HL-60/S4 treated with retinoic acid at 250 ng/mL for 4 days and 3 days (cell line): Measurements from ENCODE around the gene SSTR1.

Experiments used
- in situ Hi-C: fragments of 300-500 bp; cut with MboI; formaldehyde crosslinking; loops from 2 replicates; pipeline ENCODE4 v1.7.0; 2022; ENCODE audit warnings: low sequenced_read_pairs

The SSTR1 gene

DNA sequence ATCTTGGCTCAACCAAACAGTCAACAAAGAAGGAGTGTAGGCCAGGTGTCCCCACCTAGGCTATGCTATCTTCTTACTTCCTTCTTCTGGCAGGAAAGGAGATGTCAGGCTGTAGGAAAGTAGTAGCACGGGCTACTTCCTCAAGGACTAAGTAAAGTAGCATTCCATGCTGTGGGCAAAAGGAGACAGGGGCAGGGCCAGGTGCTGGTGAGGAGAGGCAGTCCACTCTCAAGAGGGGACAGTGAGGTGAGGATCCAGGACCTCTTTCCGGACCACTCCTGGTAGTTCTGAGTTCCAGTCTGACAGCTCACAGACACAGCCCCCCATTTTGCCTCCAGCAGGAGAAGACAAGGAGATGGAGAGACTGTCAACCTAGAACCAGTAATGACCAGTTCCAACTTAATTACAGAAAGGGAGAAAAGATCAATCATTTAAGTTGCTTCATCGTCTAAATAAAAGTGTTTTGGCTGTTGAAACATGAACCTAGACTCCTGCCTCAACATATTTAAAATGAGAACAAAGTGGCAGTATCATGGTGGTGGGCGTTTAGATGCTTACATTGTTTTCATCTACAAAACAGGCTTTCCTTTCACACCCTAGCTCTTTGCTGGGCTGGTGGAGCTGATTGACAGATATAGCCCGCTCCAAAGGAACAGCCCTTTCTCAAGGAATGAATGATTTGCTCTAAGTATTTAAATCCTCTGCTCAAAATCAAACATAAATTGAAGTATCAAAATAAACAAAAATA, 5.1 kb upstream of the SSTR1 start:
- in situ Hi-C loops = no loop called here

GRCh38 chr14:38203929-38204718, 3.6 kb upstream of the SSTR1 start:
- in situ Hi-C loops = no loop called here

DNA sequence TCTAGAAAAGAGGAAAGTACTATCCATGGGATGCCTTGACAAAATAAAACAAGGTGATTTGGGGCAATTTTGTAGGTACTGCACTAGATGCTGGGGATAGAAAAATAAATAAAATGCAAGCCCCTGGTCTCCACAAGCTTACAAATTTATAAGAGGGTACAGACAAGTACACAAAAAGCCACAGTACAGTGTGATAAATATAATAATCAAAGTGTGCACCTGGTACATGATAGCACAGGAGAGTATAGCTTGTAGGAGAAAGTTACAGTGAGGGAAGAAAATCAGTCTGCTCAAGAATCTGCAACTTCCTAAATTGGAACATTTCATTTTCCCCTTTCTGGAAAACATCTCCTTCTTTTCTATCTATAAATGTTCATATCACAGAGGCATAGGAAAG, 3.0 kb upstream of the SSTR1 start:
- in situ Hi-C loops = no loop called here

- in situ Hi-C loops = no loop called here
Measured at GRCh38 chr14:38205119-38205813, 2.4 kb upstream of the SSTR1 start.

DNA sequence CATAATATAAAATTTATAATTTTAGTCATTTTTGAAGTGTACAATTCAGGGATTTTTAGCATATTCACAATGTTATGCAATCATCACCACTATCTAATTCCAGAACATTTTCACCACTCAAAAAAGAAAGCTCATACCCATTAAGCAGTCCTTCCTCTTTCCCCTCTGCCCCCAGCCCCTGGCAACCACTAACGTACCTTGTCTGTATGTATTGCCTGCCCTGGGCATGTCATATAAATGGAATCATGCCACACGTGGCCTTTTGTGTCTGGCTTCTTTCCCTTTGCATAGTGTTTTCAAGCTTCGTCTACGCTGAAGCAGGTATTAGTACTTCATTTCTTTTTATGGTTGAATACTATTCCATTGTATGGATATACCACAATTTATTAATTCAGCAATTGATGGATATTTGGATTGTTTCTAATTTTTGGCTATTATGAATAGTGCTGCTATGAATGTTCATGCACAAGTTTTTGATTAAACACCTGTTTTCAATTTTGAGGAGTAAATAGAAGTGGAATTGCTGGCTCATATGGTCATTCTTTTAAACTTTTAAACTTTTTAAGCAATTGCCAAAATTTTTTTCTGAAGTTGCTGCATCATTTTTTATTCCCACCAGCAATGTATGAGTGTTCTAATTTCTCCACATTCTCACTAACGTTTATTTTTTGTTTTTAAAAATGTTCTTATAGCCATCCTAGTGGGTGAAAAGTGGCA, 1.6 kb upstream of the SSTR1 start:
- in situ Hi-C loops = no loop called here

- in situ Hi-C loops = no loop called here
Measured at GRCh38 chr14:38206689-38207376, 871 bp upstream of the SSTR1 start.

GRCh38 chr14:38207377-38207735, 348 bp upstream of the SSTR1 start:
- in situ Hi-C loops = no loop called here

DNA sequence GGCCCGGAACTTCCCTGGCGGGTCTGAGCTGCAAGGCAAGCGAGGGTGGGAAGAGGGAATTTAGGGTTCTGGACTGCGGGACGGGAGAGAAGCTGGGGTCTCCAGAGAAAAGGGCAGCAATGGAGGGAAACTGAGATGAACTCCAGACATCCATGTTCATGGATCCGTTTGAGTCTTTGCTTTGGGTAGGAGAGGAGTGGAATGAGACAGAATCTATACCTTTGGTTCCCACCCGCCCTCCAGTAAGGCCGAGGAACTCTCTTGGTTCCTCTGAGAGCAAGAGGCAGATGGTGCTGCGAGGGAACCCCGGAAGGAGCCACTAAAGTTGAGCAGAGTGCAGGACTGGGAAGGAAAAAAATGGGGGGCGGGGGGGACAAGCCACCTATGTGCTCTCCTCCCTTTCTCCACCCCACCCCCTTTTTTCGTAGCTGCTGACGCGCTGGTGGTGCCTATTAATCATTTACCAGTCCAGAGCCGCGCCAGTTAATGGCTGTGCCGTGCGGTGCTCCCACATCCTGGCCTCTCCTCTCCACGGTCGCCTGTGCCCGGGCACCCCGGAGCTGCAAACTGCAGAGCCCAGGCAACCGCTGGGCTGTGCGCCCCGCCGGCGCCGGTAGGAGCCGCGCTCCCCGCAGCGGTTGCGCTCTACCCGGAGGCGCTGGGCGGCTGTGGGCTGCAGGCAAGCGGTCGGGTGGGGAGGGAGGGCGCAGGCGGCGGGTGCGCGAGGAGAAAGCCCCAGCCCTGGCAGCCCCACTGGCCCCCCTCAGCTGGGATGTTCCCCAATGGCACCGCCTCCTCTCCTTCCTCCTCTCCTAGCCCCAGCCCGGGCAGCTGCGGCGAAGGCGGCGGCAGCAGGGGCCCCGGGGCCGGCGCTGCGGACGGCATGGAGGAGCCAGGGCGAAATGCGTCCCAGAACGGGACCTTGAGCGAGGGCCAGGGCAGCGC, 1.2 kb downstream of the SSTR1 start:
- in situ Hi-C loops = no loop called here

DNA sequence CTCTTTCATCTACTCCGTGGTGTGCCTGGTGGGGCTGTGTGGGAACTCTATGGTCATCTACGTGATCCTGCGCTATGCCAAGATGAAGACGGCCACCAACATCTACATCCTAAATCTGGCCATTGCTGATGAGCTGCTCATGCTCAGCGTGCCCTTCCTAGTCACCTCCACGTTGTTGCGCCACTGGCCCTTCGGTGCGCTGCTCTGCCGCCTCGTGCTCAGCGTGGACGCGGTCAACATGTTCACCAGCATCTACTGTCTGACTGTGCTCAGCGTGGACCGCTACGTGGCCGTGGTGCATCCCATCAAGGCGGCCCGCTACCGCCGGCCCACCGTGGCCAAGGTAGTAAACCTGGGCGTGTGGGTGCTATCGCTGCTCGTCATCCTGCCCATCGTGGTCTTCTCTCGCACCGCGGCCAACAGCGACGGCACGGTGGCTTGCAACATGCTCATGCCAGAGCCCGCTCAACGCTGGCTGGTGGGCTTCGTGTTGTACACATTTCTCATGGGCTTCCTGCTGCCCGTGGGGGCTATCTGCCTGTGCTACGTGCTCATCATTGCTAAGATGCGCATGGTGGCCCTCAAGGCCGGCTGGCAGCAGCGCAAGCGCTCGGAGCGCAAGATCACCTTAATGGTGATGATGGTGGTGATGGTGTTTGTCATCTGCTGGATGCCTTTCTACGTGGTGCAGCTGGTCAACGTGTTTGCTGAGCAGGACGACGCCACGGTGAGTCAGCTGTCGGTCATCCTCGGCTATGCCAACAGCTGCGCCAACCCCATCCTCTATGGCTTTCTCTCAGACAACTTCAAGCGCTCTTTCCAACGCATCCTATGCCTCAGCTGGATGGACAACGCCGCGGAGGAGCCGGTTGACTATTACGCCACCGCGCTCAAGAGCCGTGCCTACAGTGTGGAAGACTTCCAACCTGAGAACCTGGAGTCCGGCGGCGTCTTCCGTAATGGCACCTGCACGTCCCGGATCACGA, 2.2 kb downstream of the SSTR1 start:
- in situ Hi-C loops = no loop called here

DNA sequence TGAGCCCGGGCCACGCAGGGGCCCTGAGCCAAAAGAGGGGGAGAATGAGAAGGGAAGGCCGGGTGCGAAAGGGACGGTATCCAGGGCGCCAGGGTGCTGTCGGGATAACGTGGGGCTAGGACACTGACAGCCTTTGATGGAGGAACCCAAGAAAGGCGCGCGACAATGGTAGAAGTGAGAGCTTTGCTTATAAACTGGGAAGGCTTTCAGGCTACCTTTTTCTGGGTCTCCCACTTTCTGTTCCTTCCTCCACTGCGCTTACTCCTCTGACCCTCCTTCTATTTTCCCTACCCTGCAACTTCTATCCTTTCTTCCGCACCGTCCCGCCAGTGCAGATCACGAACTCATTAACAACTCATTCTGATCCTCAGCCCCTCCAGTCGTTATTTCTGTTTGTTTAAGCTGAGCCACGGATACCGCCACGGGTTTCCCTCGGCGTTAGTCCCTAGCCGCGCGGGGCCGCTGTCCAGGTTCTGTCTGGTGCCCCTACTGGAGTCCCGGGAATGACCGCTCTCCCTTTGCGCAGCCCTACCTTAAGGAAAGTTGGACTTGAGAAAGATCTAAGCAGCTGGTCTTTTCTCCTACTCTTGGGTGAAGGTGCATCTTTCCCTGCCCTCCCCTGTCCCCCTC, 3.0 kb downstream of the SSTR1 start:
- in situ Hi-C loops = no loop called here

GRCh38 chr14:38211255-38211735, 3.6 kb downstream of the SSTR1 start:
- in situ Hi-C loops = no loop called here

- in situ Hi-C loops = no loop called here
Measured at GRCh38 chr14:38212111-38212510, 4.4 kb downstream of the SSTR1 start.

DNA sequence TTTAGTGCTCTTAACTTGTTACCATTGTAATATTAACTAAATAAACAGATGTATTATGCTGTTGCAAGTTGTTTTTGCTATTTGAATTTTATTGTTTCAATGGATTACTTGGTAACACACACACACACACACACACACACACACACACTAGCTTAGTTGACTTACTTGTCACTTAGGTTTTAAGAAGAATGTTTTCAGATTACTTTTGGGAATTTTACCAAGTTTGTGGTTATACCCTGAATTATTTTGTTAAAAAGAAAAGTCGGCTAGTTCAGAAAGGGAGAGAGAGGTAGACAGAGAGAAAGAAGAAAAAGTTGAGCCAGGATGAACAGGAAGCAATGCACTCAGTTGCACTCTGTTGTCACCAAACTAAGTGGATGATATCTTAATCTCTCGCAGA, 5.3 kb downstream of the SSTR1 start:
- in situ Hi-C loops = no loop called here

GRCh38 chr14:38217553-38217952, 9.8 kb downstream of the SSTR1 start:
- in situ Hi-C loops = no loop called here

DNA sequence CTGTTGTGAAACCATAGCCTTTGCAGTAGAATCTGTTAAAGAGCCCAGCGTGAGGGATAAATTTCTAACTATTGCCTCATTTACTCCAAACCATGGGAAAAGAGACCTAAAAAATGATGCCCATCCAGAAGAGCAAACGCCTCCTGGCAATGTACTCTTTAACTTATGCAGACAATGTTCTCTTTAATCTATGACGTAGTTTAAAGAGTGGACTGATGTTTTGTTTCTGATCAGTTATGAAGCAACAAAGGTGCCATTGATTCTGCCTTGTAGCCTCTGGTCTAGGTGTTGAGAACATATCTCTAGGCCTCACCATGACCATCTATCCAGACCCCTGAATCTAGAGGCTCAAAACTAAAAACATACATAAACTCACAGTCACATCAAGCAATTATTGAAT, 13.4 kb downstream of the SSTR1 start:
- in situ Hi-C loops = no loop called here

- in situ Hi-C loops = no loop called here
Measured at GRCh38 chr14:38224338-38224737, 16.6 kb downstream of the SSTR1 start.

GRCh38 chr14:38225946-38226345, 18.2 kb downstream of the SSTR1 start:
- in situ Hi-C loops = no loop called here

GRCh38 chr14:38226366-38226765, 18.7 kb downstream of the SSTR1 start:
- in situ Hi-C loops = no loop called here
